Parathyroid adenoma (tissue), 2 donors: ENCODE measurements around the gene ADI1.

Experiments
- H2AFZ ChIP-seq: fragments of 300-600 bp; sonication (generic); one replicate; pipeline ENCODE4 v1.7.0; 2017; ENCODE audit warnings: antibody characterized with exemption, mild to moderate bottlenecking
- H3K27ac ChIP-seq: fragments of 300-600 bp; sonication (generic); one replicate; pipeline ENCODE4 v1.7.0; 2017
- H3K27me3 ChIP-seq: fragments of 300-600 bp; sonication (generic); one replicate; pipeline ENCODE4 v1.7.0; 2017; ENCODE audit warnings: low read length; ENCODE audit not compliant: control insufficient read depth, insufficient read depth
- H3K36me3 ChIP-seq: fragments of 300-600 bp; sonication (generic); one replicate; pipeline ENCODE4 v1.7.0; 2017; ENCODE audit warnings: low read length; ENCODE audit not compliant: control insufficient read depth, insufficient read depth
- H3K4me1 ChIP-seq: fragments of 300-600 bp; sonication (generic); one replicate; pipeline ENCODE4 v1.7.0; 2017; ENCODE audit warnings: control low read depth
- H3K4me2 ChIP-seq: fragments of 300-600 bp; sonication (generic); one replicate; pipeline ENCODE4 v1.7.0; 2017; ENCODE audit warnings: low read length
- H3K4me3 ChIP-seq: fragments of 300-600 bp; sonication (generic); one replicate; pipeline ENCODE4 v1.7.0; 2017; ENCODE audit warnings: low read depth, low read length
- H3K79me2 ChIP-seq: fragments of 300-600 bp; sonication (generic); one replicate; pipeline ENCODE4 v1.7.0; 2017; ENCODE audit warnings: control low read depth
- H3K9ac ChIP-seq: fragments of 300-600 bp; sonication (generic); one replicate; pipeline ENCODE4 v1.7.0; 2017; ENCODE audit warnings: mild to moderate bottlenecking
- H3K9me3 ChIP-seq: fragments of 300-600 bp; sonication (generic); one replicate; pipeline ENCODE4 v1.7.0; 2017; ENCODE audit warnings: low read length; ENCODE audit not compliant: control insufficient read depth
- CTCF ChIP-seq: fragments of 300-600 bp; sonication (generic); IDR thresholded peaks from one replicate; pipeline ENCODE4 v1.7.0; 2017; ENCODE audit warnings: antibody characterized with exemption, mild to moderate bottlenecking
- donor health status: primary hyperparathyroidism.

Gene ADI1

GRCh38 chr2:3505771-3506170, 13.6 kb downstream of the ADI1 start:
- H3K4me3 ChIP-seq = no peak overlapping the region
- no peak for TF ChIP-seq CTCF
- H3K4me2 ChIP-seq = no peak overlapping the region
- no peaks in the 10 kb centered on the region for H3K4me1 ChIP-seq
- H3K27me3 ChIP-seq = no peaks in the 10 kb centered on the region
- H3K27ac ChIP-seq = no peak overlapping the region
- no peaks in the 10 kb centered on the region for H3K9me3 ChIP-seq
- H3K9ac ChIP-seq = no peak overlapping the region
- peaks cover 4% of the 10 kb centered on the region for H3K79me2 ChIP-seq
- H2AFZ ChIP-seq = no peak overlapping the region
- H3K36me3 ChIP-seq = no peaks in the 10 kb centered on the region

DNA sequence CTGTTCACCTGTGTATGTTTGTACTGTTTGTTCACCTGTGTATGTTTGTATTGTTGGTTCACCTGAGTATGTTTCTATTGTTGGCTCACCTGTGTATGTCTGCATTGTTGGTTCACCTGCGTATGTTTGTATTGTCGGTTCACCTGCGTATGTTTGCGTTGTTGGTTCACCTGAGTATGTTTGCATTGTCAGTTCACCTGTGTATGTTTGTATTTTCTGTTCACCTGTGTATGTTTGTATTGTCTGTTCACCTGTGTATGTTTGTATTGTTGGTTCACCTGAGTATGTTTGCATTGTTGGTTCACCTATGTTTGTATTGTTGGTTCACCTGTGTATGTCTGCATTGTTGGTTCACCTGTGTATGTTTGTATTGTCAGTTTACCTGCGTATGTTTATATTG, 14.6 kb downstream of the ADI1 start:
- Histone ChIP-seq H3K36me3 (no peaks in the 10 kb centered on the region), H3K4me2 (no peak overlapping the region), H3K9ac (no peak overlapping the region), H3K27ac (no peak overlapping the region), H3K27me3 (no peaks in the 10 kb centered on the region), H3K9me3 (no peaks in the 10 kb centered on the region), H3K4me1 (no peaks in the 10 kb centered on the region), H3K4me3 (no peak overlapping the region), H3K79me2 (peaks cover 4% of the 10 kb centered on the region), H2AFZ (no peak overlapping the region)
- no peak for TF ChIP-seq CTCF

DNA sequence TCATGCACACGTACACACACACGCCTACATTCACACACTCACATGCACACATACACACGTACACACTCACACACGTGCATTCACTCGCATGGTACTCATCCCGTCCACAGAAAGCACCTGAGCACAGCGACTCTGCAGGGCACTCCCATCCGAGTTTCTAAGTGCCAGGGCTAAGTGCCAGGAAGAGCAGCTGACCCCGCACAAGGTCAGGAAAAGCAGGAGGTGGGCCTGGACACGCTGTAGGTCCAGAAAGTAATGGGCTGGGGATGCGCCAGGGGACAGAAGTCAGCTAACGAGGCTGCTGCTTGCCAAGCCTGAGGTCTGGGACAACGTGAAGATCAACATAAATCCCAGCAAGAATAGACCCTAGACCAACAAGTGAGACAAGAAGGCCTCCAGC, 15.8 kb downstream of the ADI1 start:
- Histone ChIP-seq H3K27ac (no peak overlapping the region), H3K36me3 (no peaks in the 10 kb centered on the region), H3K27me3 (no peaks in the 10 kb centered on the region), H3K79me2 (peaks cover 2% of the 10 kb centered on the region), H3K4me1 (no peaks in the 10 kb centered on the region), H2AFZ (no peak overlapping the region), H3K4me3 (no peak overlapping the region), H3K9ac (no peak overlapping the region), H3K4me2 (no peak overlapping the region), H3K9me3 (no peaks in the 10 kb centered on the region)
- no peak for TF ChIP-seq CTCF

DNA sequence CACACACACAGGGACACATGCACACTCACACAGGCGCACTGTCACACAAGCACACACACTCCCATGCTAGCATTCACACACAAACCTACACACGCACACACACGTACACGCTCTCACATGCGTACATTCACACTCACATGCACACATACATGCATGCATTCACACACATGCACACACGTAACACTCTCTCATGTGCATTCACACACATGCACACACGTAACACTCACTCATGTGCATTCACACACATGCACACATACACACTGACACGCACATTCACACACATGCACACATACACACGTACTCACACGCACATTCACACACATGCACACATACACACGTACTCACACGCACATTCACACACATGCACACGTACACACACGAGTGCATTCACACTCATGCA, 16.3 kb downstream of the ADI1 start:
- Histone ChIP-seq H3K4me2 (no peak overlapping the region), H3K36me3 (no peaks in the 10 kb centered on the region), H3K27me3 (no peaks in the 10 kb centered on the region), H3K27ac (no peak overlapping the region), H3K9me3 (no peaks in the 10 kb centered on the region), H2AFZ (no peak overlapping the region), H3K9ac (no peak overlapping the region), H3K79me2 (no peaks in the 10 kb centered on the region), H3K4me3 (no peak overlapping the region), H3K4me1 (no peaks in the 10 kb centered on the region)
- no peak for TF ChIP-seq CTCF

DNA sequence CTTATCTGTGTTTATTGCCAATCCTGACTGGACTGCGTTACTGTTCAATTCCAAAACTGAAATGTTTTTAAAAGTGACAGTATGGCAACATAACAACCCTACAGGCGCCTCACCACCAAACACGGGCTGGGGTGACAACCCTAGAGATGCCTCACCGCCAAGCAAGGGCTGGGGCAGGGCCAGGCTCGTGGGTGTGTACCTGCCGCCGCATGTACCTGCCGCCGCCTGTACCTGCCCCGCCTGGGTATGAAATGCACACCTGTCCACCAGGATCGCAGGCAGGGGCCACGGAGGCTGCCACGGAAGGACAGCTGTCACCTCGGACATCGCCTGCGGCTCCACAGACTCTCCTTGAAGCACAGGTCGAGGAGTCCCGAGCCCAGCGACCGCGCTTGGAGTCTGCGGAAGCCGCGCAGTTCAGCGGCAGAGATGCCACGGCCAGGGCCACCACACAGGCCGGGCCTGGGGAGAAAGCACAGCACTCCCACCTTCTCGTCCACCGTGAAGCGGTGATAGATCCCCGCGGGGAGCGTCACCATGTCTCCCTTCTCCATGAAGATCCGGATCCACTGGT, 18.9 kb downstream of the ADI1 start:
- H3K36me3 ChIP-seq = no peaks in the 10 kb centered on the region

More for the DNA sequence above, 18.9 kb downstream of the ADI1 start:
- H3K4me2 ChIP-seq = no peak overlapping the region
- H3K4me1 ChIP-seq = no peaks in the 10 kb centered on the region
- H3K9ac ChIP-seq = no peak overlapping the region
- TF ChIP-seq CTCF = no peak
- no peaks in the 10 kb centered on the region for H3K79me2 ChIP-seq
- H3K4me3 ChIP-seq = no peak overlapping the region
- H2AFZ ChIP-seq = no peak overlapping the region
- no peaks in the 10 kb centered on the region for H3K27me3 ChIP-seq
- no peaks in the 10 kb centered on the region for H3K9me3 ChIP-seq
- H3K27ac ChIP-seq = no peak overlapping the region
